Tibial nerve (tissue), 3 donors: ENCODE data around the gene ATP1B2.

Source experiments
- EP300 ChIP-seq, 2 donors: sonication (generic); formaldehyde crosslinking; IDR thresholded peaks; one replicate each; pipeline ENCODE4 v1.6.1; 2017; ENCODE audit warnings: antibody characterized with exemption in 2 of 2, mild to moderate bottlenecking in 1 of 2
- POLR2A ChIP-seq, 2 donors: fragments of 450-650 bp; IDR thresholded peaks; one replicate each; pipeline ENCODE4 v1.6.1; 2017; ENCODE audit warnings: antibody characterized with exemption in 2 of 2, mild to moderate bottlenecking in 2 of 2, moderate library complexity in 2 of 2

DNA sequence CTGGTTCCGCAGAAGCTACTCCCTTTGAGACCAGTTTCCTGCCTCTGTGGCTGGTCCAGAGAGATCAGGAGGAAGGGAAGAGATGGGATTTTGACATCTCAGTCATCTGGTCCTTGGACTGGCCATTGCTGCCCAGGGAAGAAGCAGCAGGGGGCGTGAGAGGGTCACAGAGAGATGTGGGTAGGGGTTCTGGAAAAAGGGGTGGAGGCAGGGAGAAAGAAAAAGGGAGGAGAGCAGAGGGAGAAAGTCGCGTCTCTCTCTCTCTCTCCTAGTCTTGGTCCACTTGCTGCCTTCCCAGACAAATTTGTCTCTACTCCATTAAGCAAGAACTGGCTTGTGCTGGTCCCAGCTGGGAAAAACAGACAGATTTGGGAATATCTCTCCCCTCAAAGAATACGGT lies 16.3 kb upstream of the ATP1B2 start:
- TF ChIP-seq POLR2A (IDR thresholded peaks at IDR 0.05) (no peak), EP300 (IDR thresholded peaks at IDR 0.05) (no peak)
